ENCODE data around the gene CLCN7.

The CLCN7 gene, protein sequence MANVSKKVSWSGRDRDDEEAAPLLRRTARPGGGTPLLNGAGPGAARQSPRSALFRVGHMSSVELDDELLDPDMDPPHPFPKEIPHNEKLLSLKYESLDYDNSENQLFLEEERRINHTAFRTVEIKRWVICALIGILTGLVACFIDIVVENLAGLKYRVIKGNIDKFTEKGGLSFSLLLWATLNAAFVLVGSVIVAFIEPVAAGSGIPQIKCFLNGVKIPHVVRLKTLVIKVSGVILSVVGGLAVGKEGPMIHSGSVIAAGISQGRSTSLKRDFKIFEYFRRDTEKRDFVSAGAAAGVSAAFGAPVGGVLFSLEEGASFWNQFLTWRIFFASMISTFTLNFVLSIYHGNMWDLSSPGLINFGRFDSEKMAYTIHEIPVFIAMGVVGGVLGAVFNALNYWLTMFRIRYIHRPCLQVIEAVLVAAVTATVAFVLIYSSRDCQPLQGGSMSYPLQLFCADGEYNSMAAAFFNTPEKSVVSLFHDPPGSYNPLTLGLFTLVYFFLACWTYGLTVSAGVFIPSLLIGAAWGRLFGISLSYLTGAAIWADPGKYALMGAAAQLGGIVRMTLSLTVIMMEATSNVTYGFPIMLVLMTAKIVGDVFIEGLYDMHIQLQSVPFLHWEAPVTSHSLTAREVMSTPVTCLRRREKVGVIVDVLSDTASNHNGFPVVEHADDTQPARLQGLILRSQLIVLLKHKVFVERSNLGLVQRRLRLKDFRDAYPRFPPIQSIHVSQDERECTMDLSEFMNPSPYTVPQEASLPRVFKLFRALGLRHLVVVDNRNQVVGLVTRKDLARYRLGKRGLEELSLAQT

DNA sequence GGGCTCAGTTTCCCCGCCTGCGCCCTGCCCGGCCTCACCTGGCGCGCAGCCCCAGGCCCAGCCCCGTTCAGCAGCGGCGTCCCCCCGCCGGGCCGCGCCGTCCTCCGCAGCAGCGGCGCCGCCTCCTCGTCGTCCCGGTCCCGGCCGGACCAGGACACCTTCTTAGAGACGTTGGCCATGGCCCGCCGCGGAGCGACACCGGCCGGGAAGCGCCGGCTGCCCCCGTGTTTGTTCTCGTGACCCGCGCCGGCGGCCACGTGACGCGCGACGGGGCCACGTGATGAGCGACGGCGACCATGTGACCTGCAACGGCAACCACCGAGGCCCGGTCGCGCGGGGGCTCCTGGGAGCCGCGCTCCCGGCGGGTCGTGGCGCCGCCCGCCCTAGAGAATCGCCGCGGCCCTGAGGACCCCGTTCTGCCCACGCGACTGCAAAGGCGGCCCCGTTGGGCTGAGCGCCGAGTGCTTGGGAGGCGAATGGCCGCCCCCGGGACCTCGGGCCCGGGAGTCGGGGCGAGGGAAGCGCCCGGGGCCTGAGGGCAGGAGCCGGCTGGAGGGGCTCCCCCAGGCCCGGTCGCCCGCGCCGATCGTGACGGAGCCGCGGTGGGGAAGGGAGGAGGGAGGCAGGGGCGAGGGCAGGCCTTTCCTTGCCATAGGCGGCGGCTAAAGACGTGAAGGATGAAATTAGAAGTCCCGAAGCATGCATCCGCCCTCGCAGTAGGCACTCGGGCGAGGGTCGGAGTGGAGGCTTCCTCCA is at the start of gene CLCN7:
TSS of gene CLCN7 (minus strand) at position 233 of the 756 bp plus-strand sequence. CDS start at position 179, 54 bp downstream.
- peak; percentile 61 to 82 for DNase-seq

DNA sequence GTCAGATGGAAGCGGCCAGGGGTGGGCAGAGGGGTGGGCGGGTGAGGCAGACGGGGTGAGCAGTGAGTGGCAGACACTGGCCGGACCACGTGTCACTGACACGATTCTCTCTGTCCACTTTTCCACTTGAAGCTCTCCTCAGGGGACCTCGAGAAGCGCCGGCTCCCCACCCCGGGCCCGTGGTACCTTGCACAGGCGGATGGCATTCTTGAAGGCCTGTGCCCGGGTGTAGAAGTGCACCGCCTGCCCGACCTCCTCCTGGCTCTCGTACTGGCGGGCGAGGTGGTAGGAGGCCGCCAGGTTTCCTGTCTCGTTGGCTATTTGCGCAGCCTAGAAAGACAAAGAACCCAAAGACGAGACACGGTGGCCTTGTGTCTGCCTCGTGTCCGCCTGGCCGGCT is 49.5 kb upstream of the CLCN7 start:
- DNase-seq, result no peak

DNA sequence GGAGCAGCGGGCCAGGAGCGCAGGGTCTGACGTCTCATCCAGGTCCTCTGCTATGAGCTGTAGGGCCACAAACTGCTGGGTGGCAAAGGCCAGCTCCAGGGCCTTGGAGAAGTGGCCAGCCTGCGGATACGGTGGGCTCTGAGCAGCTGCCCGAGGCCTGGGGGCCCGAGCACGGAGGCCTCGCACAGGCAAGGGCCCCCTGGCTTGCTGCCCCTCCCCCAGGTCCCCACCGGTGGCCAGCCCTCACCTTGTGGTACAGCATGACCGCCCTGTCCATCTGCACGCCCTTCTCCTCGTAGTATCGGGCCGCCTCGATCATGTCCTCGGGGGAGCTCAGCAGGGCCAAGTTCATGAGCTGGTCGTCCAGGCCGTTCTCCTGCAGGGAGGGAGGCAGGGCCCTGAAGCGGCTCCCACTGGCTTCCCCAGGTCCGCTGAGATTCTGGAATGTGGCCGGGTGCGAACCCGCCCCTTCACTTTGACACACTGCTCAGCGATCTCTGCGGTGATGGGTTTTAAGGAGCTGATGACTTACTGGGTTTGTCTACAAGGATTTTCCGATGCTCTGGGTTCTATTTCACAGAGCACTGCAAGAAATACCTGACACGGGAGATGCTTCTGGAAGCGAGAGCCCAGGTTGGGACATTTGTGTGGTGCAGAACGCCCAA is 48.9 kb upstream of the CLCN7 start:
- no peak for DNase-seq

DNA sequence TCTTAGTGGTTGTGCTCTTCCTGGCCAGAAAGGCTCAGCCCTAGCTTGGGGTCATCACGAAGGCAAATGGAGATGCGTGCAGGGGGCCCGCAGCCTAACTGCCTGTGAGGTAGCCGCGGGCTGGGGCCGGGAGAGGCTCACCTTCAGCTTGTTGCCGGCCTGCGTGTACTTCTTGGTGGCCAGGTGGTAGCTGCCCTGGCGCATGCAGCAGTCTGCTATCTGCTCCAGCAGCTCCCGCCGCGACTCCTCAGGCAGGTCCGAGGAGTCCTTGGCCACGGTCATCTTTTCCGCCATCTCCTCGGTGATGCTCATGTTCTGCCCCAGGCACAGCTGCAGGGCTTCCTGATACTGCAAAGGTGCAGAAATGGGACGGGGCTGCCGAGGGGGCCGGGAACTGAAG is 45.6 kb upstream of the CLCN7 start:
- no peak for DNase-seq

DNA sequence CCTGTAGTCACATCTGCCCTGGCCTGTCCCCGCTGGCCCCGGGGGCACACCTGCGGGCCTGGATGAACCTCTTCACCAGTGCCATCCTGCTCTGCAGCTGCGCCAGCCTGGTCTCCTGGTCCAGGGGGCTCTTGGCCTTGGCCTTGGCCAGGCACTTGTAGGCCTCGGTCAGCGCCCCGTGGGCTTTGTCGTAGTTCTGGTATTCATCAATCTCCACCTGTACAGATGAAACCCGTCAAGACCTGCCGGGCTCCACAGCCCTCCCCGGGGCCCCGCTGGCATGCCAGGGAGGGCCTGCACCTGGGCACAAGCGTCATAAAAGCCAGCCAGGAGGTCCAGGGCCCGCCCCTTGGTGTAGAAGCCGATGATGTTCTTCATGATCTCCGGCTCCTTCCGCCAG is 45.0 kb upstream of the CLCN7 start:
- DNase-seq, result no peak

DNA sequence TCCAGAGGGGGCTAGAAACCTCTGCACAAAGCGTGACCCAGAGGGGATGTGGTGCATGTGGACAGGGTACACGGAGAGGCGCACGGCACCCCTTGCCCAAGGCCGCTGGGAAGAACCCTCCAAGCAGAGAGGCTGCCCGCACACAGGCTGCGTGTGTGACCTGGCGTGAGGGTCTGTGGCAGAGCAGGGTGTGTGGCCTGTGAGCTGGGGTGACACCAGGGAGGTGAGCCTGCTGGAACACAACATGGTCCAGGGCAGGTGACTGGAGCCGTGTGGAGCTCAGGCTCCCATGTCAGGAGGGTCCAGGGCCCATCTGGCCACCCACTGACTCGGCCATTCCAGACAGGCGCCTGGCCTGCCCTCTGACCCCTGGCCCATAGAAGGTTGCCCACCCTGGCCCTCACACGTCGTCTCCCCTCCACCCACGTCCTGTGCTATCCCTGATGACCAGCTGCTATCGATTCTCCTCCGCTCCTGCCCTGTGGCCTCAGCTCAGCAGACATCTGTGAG is 43.9 kb upstream of the CLCN7 start:
- no peak for DNase-seq

DNA sequence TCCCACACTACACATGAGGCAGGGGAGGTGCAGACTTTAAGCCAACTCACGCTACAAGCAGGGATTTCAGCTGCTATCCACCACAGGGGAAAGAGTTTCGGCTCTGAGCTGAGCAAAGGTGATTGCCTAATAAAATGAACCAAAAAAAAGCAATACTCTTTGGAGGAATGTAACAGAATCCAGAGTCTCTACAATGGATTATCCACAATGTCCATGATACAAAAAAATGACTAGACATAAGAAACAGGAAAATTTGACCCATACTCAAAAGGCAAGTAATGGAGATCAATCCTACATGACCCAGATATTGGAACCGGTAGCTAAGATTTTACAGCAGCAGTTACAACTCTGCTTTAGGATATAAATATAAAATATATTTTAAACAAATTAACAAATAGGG is 39.7 kb upstream of the CLCN7 start:
- no peak for DNase-seq

DNA sequence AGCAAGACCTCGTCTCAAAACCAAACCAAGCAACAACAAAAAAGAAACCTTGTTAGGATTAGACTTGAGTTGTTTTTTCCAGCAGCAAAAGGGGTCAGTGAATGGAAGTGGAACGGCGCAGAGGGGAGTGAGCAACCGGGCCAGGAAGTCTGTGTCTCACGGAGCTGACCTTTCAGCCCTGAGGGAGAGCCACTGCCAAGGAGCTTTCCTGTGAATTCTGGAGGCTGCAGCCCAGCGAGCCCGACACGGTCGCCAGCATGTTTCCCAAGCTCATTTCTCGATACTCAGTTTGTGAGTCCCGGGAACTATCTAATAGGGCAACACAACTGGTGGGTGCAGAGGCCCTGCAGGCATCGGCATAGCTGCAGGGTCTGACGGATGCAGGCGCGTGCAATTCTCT is 37.9 kb upstream of the CLCN7 start:
- DNase-seq, result no peak

DNA sequence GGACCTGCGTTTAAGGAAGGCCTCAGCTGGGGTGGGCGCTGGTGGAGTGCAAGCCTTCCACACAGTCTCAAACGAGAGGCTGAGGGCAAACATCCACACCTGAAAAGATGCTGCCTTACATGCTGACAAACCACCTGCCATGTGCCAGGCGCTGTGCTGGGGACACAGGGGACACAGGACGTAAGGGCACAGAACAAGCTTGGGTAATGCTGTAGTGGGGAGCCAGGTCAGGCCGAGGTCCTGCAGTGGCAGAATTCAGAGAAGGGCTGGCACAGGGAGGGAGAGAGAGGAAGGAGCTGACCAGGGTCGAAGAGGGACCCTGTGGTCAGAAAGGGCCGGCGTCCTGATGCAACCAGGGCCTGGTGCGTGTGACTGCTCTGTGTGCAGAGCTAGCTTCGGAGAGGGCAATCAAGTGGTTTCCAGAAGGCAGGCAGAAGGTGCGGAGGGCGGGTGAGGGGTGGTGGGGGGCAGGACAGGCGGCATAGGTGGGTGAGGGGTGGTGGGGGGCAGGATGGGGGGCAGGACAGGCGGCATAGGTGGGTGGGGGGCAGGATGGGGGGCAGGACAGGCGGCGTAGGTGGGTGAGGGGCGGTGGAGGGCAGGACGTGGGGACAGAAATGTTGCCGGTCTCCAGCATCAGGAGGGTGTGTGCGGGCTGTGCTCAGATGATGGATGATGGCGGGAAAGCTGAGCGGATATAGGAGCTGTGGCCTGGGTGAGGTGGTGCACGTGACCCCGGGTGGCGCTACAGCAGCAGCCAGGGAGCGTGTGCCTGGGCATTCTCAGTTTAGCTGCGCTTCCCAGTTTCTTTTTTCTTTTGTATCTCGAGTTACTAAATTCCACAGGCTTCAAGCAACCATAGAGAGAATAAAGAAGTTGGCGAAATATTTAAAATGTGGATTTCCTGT is 37.1 kb upstream of the CLCN7 start:
- DNase-seq, result no peak

DNA sequence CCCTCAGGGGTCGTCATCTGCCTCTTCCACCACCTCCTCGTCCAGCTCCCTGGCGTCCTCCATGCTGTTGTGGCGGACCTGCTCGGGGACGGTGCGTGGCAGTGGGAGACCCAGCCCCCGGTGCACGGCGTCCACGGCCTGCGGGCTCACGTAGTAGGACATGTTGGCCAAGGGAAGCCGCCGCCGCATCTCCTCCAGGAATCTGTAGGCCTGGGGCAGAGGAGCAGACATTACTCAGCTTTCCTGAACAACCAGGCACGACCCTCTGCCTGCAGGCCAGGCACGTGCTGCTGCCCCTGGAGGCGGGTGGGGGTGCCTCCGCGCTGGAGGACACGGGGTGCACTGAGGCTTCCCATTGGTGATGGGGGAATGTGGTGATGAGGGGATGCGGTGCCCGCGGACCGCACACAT is 36.1 kb upstream of the CLCN7 start:
- DNase-seq, result no peak

DNA sequence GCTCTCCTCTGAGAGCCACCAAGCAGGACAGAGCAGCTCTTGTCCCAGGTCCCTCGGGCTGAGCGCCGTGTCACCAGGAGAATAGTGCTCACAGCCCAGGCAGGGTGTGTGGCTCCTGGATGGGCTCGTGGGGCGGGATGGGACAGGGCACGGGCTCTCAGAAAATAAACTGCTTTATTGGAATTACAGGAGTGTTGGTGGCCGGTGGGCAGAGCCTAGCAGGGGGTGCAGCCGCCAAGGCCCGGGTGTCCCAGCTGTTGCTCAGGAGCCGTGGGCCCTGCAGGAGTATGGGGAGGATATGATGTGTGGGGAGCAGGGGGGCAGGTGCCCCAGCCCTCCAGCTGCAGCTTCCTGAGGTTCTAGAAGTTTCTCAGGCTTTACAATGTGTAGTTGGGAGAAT is 35.4 kb upstream of the CLCN7 start:
- no peak for DNase-seq

DNA sequence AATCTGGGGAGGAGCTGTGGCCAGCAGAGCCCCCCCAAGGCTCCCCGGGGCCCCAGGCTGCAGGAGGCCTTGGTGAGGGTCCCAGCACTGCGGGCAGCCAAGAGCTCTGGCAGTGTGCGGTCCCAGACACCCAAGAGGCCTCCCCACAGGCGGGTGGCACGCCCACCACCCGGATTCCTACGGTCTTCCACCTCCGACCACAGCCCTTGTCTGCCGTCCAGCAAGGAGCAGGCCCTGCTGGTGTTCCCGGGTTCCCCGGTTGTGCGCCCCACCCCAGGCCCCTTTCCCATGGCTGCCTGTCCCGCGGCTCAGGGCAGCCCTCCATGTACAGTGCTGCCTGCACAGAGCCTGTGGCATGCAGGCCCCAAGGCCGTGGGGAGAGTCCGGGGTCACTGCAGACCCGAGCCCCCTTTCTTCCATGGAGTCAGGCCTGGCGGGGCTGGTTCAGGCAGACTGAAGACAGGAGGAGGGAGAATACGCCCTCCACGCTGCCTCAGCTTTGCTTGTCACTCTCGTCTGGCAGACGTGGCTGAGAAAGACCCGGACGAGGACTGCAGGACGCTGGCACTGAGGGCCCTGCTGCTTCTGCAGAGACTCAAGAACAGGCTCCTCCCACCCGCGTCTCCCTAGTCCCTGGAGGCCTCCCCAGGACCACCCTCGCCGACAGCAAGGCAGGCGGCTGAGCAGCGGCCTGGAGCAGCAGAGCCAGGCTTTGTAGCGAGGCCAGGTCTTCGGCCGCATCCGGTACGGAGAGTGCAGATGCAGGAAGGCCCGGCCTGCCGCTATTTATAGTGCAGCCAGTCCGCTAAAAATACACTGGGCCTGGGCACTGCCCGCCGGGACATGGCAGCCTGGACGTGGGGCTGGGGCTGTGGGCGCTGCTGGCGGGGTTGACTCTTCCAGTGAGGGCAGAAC is 34.7 kb upstream of the CLCN7 start:
- no peak for DNase-seq

DNA sequence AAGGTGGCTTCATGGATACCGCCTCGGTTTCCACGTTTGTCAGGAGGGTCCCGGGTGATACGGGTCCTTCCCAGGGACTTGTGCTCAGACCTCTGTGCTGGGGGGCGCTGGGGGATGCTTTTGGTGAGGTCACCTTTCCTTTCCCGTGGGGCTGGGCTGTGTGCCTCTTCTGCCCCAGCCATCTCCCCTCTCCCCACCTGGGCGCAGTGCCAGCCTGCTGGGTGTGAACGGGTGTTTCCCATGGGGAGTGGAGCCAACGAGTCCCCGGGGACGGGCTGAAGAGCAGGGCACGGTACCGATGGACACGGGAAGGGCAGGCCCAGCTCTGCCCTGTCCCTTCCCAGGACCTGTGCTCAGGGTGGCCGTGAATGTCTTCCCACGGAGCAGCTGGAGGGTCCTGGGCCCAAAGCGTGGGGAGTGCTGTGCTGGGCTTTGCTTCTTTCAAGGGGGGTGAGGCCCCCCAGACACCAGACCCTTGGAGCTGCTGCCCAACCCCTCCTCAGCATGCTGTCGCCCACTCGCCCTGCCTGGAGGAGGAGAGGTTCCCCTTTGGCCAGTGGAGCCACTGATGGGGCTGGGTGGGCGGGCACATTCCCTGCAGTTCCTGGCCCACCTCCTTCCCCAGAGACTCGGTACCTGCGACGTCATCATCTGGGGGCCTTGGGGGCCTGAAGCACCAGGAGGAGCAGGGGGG is 33.8 kb upstream of the CLCN7 start:
- DNase-seq, result no peak

DNA sequence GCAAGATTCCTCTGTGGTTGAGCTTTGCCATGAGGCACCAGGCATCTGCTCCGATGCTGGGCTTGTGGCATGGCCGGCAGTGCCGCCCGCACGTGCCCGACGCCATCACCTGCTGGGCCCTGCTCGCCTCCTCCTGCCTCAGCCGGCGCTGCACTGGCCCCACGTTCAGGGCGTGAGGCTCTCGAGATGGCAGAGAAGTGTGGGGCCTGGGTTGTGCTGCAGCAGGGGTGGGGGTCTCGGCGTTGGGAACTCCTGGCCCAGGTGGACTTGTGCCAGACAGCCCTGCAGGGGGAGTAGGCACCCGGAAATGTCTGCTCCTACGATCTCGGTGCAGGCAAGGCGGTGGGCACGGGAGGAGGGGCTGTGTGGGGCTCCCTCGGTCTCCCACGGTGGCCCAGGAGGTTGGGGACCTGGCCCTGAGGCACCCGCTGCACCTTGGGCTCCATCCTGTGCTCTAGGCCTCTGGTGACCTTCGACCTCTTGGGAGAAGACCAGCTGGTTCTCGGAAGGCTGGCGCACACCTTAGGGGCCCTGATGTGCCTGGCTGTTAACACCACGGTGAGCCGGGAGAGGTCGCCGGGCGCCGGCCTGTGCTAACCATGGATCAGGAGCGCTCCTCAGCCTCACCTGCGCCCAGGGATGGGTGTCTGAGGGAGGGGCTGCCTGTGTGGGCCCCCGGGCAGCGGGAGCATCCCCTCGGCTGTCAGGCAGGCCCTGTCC is 31.8 kb upstream of the CLCN7 start:
- DNase-seq, result no peak

DNA sequence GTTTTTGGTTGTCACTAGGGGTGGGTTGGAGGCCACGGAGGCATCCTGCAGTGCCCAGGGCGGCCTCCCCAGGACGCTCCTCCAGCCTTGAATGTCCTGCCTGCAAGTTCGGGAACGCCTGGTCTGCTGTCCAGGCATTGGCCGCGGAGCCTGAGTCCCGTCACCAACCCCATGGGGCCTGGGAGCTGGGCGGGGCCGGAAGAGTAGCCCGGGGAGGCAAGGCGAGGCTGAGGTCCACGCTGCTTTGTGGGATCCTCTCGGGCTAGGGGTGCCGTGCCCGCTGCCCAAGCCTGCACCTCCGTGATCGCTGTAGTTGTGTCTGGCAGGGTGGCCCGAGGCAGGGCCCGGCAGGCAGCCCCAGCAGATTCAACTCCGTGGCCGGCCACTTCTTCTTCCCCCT is 31.1 kb upstream of the CLCN7 start:
- no peak for DNase-seq

DNA sequence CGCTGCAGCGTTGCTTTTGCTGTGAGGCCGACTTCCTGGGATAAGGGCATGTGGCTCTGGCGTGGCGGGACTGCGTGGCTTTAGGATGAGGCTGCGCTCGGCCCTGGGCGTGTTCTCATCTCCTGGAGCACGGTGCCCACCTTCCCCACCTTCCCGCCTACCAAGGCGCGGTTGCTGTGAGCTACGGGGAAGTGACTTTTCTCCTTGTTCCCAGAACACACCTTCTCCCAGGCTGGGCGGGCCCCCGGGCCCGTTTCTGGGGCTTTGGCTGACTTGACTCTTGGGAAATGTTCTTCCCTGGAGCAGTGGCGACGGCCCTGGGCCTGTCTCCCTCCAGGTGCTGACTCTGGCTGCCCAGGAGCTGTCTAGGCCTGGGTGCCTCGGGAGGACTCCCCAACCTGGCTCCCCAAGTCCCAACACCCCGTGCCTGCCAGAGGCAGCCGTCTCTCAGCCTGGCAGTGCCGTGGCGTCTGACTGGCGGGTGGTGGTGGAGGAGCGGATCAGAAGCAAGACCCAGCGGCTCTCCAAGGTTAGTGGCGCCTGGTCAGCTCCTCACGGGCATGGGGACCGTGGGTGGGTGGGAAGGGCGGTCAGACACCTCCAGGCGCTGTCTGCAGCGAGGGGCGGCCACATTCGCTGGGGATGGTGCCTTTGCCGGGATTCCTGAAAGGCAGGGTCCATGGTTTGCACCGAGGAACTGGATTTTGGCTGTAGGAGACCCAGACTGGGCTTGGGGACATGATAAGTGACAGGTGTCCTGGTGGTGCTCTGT is 30.4 kb upstream of the CLCN7 start:
- DNase-seq, result no peak

DNA sequence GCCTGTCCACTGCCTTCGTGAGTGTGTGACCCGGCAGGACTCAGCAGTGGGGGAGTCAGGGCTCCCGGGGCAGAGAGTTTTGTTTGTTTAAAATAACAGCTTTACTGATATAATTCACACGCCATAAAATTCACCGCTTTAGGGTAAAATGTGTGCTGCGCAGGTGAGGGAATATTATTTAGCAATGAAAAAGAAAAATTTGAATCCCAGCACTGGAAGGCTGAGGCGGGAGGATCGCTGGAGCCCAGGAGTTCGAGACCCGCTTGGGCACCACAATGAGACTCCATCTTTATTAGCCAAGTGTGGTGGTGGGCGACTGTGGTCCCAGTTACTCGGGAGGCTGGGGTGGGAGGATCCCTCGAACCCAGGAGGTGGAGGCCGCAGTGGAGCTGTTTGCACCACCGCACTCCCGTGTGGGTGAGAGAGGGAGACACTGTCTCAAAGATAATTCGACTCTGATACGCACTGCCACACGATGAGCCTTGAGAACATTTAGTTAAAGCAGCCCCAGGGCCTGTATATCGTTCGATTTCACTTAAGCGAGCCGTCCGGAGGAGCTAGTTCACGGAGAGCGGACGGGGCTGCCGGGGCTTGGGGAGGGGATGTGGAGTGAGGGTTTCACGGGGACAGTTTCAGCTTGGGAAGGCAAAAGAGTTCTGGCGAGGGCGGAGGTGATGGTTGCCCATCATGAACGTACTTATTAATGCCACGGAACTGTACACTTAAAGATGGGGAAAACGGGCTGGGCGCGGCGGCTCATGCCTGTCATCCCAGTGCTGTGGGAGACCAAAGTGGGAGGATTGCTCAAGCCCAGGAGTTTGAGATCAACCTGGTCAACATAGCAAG is 28.5 kb upstream of the CLCN7 start:
- no peak for DNase-seq
